ENCODE measurements around the gene TMEM37. TPM values are rescaled to one million over a fixed set of nuclear protein-coding genes. Genes with fewer than 3 reads are reported as not detected.

The TMEM37 gene
- total RNA-seq, 1 experiment from 2014 or later: 4.2 TPM

GRCh38 chr2:119419065-119419464, 12.6 kb upstream of the TMEM37 start:
- no peak overlapping the region for H3K4me3 Mint-ChIP-seq
- H3K36me3 Mint-ChIP-seq (ENCODE audit: insufficient read depth in 1 of 3, low read depth in 3 of 3): peaks cover 0 to 19% (median 9%) of the 10 kb centered on the region in 3 experiments
- H3K9me3 Mint-ChIP-seq: peaks cover 12 to 34% of the 10 kb centered on the region in 2 experiments
- H3K79me2 ChIP-seq (ENCODE audit: insufficient read depth, low read length): no peaks in the 10 kb centered on the region
- H4K8ac ChIP-seq (replicated peaks; ENCODE audit: insufficient read length, low read depth, low read length): no peak overlapping the region
- H2AK5ac ChIP-seq (ENCODE audit: insufficient read length, low read length): no peak overlapping the region
- H4K5ac ChIP-seq (ENCODE audit: insufficient read length, low read depth, low read length): no peak overlapping the region
- H4K20me1 ChIP-seq (ENCODE audit: control insufficient read depth, insufficient read depth, insufficient read length): no peaks in the 10 kb centered on the region
- H4K91ac ChIP-seq (ENCODE audit: insufficient read length, low read depth, low read length): no peak overlapping the region
- no peak overlapping the region for H3K9ac ChIP-seq (ENCODE audit: extremely low read depth, insufficient read length, low read length)
- no peak overlapping the region for H2BK20ac ChIP-seq (ENCODE audit: low read depth, low read length, poor library complexity, severe bottlenecking)
- no peak overlapping the region for H3T11ph ChIP-seq (ENCODE audit: low read length)
- no peak overlapping the region for H3K27ac ChIP-seq (ENCODE audit: insufficient read length, low read depth, low read length)
- DNase-seq: no peak
- H3K23ac ChIP-seq (ENCODE audit: insufficient read length, low read depth, low read length): no peak overlapping the region
- H3K18ac ChIP-seq (ENCODE audit: insufficient read length, low read depth, low read length): no peak overlapping the region
- no peak overlapping the region for H3K56ac ChIP-seq (ENCODE audit: insufficient read length, low read depth, low read length)
- no peak overlapping the region for H2BK120ac ChIP-seq (ENCODE audit: low read depth, low read length, poor library complexity, severe bottlenecking)
- H2BK5ac ChIP-seq (ENCODE audit: insufficient read length, low read length): no peak overlapping the region
- no peak for TF ChIP-seq CTCF (conservative IDR thresholded peaks at IDR 0.05)
- H2BK12ac ChIP-seq (ENCODE audit: insufficient read length, low read depth, low read length): no peak overlapping the region
- peaks cover 16 to 20% of the 10 kb centered on the region in 2 experiments for H3K4me1 Mint-ChIP-seq
- WGBS (ENCODE audit: extremely low coverage, insufficient read length, low lambda C conversion rate): no CpG with 5 or more reads among the region's 1 CpG
- no peaks in the 10 kb centered on the region for H3K27me3 ChIP-seq (ENCODE audit: insufficient read depth, low read length)
- no peak overlapping the region for H3K14ac ChIP-seq (ENCODE audit: insufficient read depth, low read length)
- H3K4me2 ChIP-seq (ENCODE audit: insufficient read depth, insufficient read length, low read length): no peak overlapping the region
- no peaks in the 10 kb centered on the region for H3K9me3 ChIP-seq (ENCODE audit: control insufficient read depth, low read depth, low read length)
- H3K79me1 ChIP-seq (ENCODE audit: insufficient read depth, low read depth, low read length, poor library complexity, severe bottlenecking): no peaks in the 10 kb centered on the region
- H3K4ac ChIP-seq (ENCODE audit: low read depth, low read length): no peak overlapping the region
- no peak overlapping the region for H3K27ac Mint-ChIP-seq
- no peaks in the 10 kb centered on the region for H3K23me2 ChIP-seq (ENCODE audit: insufficient read length, low read depth, low read length, poor library complexity, severe bottlenecking)
- H2BK15ac ChIP-seq (ENCODE audit: low read depth, low read length): no peak overlapping the region
- H2AFZ ChIP-seq (ENCODE audit: low read length): no peak overlapping the region
- peaks cover 10% of the 10 kb centered on the region for H3K27me3 Mint-ChIP-seq (ENCODE audit: low read depth)
- 0 out of 2 replicates have a peak, but pooled peaks cover 2% of the 10 kb centered on the region for H3K4me1 ChIP-seq (ENCODE audit: insufficient read depth, low read length)
